H9 (cell line): ENCODE results near the gene RPL39L. TPM values are rescaled to one million over a fixed set of nuclear protein-coding genes. Genes with fewer than 3 reads are reported as not detected.

ENCODE experiments used
- DNase-seq: peaks from one replicate; pipeline ENCODE4 v3.0.0-alpha.2; 2017
- H2AFZ ChIP-seq: one replicate; pipeline ENCODE4 v1.6.1; 2013; ENCODE audit warnings: mild to moderate bottlenecking, low read length, control low read depth, moderate library complexity
- H2AK5ac ChIP-seq: 2 replicates; pipeline ENCODE4 v1.6.1; 2013; ENCODE audit warnings: low read length, control low read depth, mixed read lengths; ENCODE audit not compliant: insufficient read length
- H2BK120ac ChIP-seq: one replicate; pipeline ENCODE4 v1.6.1; 2013; ENCODE audit warnings: low read depth, mild to moderate bottlenecking, low read length, control low read depth, inconsistent platforms; ENCODE audit not compliant: poor library complexity, severe bottlenecking
- H2BK12ac ChIP-seq: 2 replicates; pipeline ENCODE4 v1.6.1; 2013; ENCODE audit warnings: low read length, control low read depth, mixed read lengths, low read depth; ENCODE audit not compliant: insufficient read length
- H2BK15ac ChIP-seq: 2 replicates; pipeline ENCODE4 v1.6.1; 2013; ENCODE audit warnings: low read depth, low read length, control low read depth
- H2BK20ac ChIP-seq: one replicate; pipeline ENCODE4 v1.6.1; 2013; ENCODE audit warnings: low read depth, mild to moderate bottlenecking, low read length, control low read depth, inconsistent platforms; ENCODE audit not compliant: poor library complexity, severe bottlenecking
- H2BK5ac ChIP-seq: 2 replicates; pipeline ENCODE4 v1.6.1; 2013; ENCODE audit warnings: low read length, control low read depth, mixed read lengths; ENCODE audit not compliant: insufficient read length
- H3K14ac ChIP-seq: 2 replicates; pipeline ENCODE4 v1.6.1; 2013; ENCODE audit warnings: low read length, control low read depth; ENCODE audit not compliant: insufficient read depth
- H3K18ac ChIP-seq: 2 replicates; pipeline ENCODE4 v1.6.1; 2013; ENCODE audit warnings: low read depth, mild to moderate bottlenecking, mixed read lengths, low read length, control low read depth; ENCODE audit not compliant: insufficient read length
- H3K23ac ChIP-seq: 2 replicates; pipeline ENCODE4 v1.6.1; 2013; ENCODE audit warnings: low read length, control low read depth, mixed read lengths, low read depth; ENCODE audit not compliant: insufficient read length
- H3K23me2 ChIP-seq: 2 replicates; pipeline ENCODE4 v1.6.1; 2013; ENCODE audit warnings: low read depth, mild to moderate bottlenecking, mixed read lengths, low read length, control low read depth; ENCODE audit not compliant: insufficient read length, poor library complexity, severe bottlenecking
- H3K27ac ChIP-seq: 2 replicates; pipeline ENCODE4 v1.5.1; 2013; ENCODE audit warnings: low read length, control low read depth, mixed read lengths, low read depth; ENCODE audit not compliant: insufficient read length
- H3K27me3 ChIP-seq: 2 replicates; pipeline ENCODE4 v1.6.1; 2013; ENCODE audit warnings: low read length, control low read depth, inconsistent platforms; ENCODE audit not compliant: insufficient read depth
- H3K4ac ChIP-seq: 2 replicates; pipeline ENCODE4 v1.6.1; 2013; ENCODE audit warnings: low read depth, mild to moderate bottlenecking, control low read depth, inconsistent platforms, low read length, moderate library complexity
- H3K4me1 ChIP-seq: 2 replicates; pipeline ENCODE4 v1.6.1; 2013; ENCODE audit warnings: low read length, control low read depth, inconsistent platforms; ENCODE audit not compliant: insufficient read depth
- H3K4me2 ChIP-seq: 2 replicates; pipeline ENCODE4 v1.6.1; 2013; ENCODE audit warnings: low read length, control low read depth, mixed read lengths; ENCODE audit not compliant: insufficient read length, insufficient read depth
- H3K56ac ChIP-seq: 2 replicates; pipeline ENCODE4 v1.6.1; 2013; ENCODE audit warnings: low read depth, mild to moderate bottlenecking, mixed read lengths, low read length, control low read depth; ENCODE audit not compliant: insufficient read length
- H3K79me1 ChIP-seq: 2 replicates; pipeline ENCODE4 v1.6.1; 2013; ENCODE audit warnings: low read depth, mild to moderate bottlenecking, moderate library complexity, low read length, control low read depth, inconsistent platforms; ENCODE audit not compliant: insufficient read depth, poor library complexity, severe bottlenecking
- H3K79me2 ChIP-seq: 2 replicates; pipeline ENCODE4 v1.6.1; 2013; ENCODE audit warnings: low read length, control low read depth, inconsistent platforms; ENCODE audit not compliant: insufficient read depth
- H3K9ac ChIP-seq: 2 replicates; pipeline ENCODE4 v1.6.1; 2013; ENCODE audit warnings: low read length, control low read depth, mixed read lengths; ENCODE audit not compliant: insufficient read length; ENCODE audit errors: extremely low read depth
- H3K9me3 ChIP-seq: one replicate; pipeline ENCODE4 v1.6.1; 2013; ENCODE audit warnings: low read depth, low read length, inconsistent platforms; ENCODE audit not compliant: control insufficient read depth
- H3T11ph ChIP-seq: one replicate; pipeline ENCODE4 v1.6.1; 2013; ENCODE audit warnings: mild to moderate bottlenecking, low read length, control low read depth, inconsistent platforms
- H4K20me1 ChIP-seq: one replicate; pipeline ENCODE4 v1.6.1; 2013; ENCODE audit not compliant: control insufficient read depth, insufficient read length, insufficient read depth
- H4K5ac ChIP-seq: 2 replicates; pipeline ENCODE4 v1.6.1; 2013; ENCODE audit warnings: low read depth, mild to moderate bottlenecking, mixed read lengths, low read length, control low read depth; ENCODE audit not compliant: insufficient read length
- H4K8ac ChIP-seq: replicated peaks from 2 replicates; pipeline ENCODE4 v1.6.1; 2013; ENCODE audit warnings: low read length, control low read depth, mixed read lengths, low read depth; ENCODE audit not compliant: insufficient read length
- H4K91ac ChIP-seq: 2 replicates; pipeline ENCODE4 v1.6.1; 2013; ENCODE audit warnings: low read depth, mild to moderate bottlenecking, moderate library complexity, mixed read lengths, low read length, control low read depth; ENCODE audit not compliant: insufficient read length
- H3K27ac Mint-ChIP-seq, 3 experiments: 2 replicates in 2 of 3; 3 replicates in 1 of 3; pipeline ENCODE4 v1.8.0; 2020 to 2021; ENCODE audit warnings: mixed read lengths in 3 of 3, mild to moderate bottlenecking in 1 of 3, moderate library complexity in 1 of 3
- H3K27me3 Mint-ChIP-seq: 2 replicates; pipeline ENCODE4 v1.8.0; 2021; ENCODE audit warnings: low read depth, mild to moderate bottlenecking, moderate library complexity, mixed read lengths
- H3K36me3 Mint-ChIP-seq, 3 experiments: 2 replicates in 2 of 3; 3 replicates in 1 of 3; pipeline ENCODE4 v1.8.0; 2020 to 2021; ENCODE audit warnings: low read depth in 3 of 3, mixed read lengths in 3 of 3; ENCODE audit not compliant: insufficient read depth in 1 of 3
- H3K4me1 Mint-ChIP-seq, 2 experiments: 2 replicates each; pipeline ENCODE4 v1.8.0; 2020; ENCODE audit warnings: mixed read lengths in 2 of 2
- H3K4me3 Mint-ChIP-seq, 2 experiments: 2 replicates in 1 of 2; 3 replicates in 1 of 2; pipeline ENCODE4 v1.8.0; 2020 to 2021; ENCODE audit warnings: mild to moderate bottlenecking in 2 of 2, mixed read lengths in 2 of 2, moderate library complexity in 1 of 2
- H3K9me3 Mint-ChIP-seq, 2 experiments: 2 replicates in 1 of 2; 3 replicates in 1 of 2; pipeline ENCODE4 v1.8.0; 2020; ENCODE audit warnings: mild to moderate bottlenecking in 2 of 2, mixed read lengths in 2 of 2, moderate library complexity in 1 of 2
- WGBS: extraction: QIAGEN DNeasy Blood & Tissue Kit; methylation state at CpG from one replicate; pipeline ENCODE4 v1.1.7; 2013; ENCODE audit warnings: missing lambda C conversion rate, low lambda C conversion rate, mixed read lengths; ENCODE audit not compliant: insufficient read length; ENCODE audit errors: extremely low coverage; 5-methylcytosine and 5-hydroxymethylcytosine counted together
- total RNA-seq: library from RNA; stranded (reverse); gene quantifications from 2 replicates; pipeline ENCODE4 v1.2.1, GENCODE V29; 2021
- TF ChIP-seq, protein P1 (sequence below): fragments of 200-600 bp; sonication (generic); conservative IDR thresholded peaks from 3 replicates; pipeline ENCODE4 v1.8.0; 2021; ENCODE audit warnings: antibody characterized with exemption, mild to moderate bottlenecking

The RPL39L gene
- total RNA-seq, 1 experiment from 2014 or later = 71.7 TPM

DNA sequence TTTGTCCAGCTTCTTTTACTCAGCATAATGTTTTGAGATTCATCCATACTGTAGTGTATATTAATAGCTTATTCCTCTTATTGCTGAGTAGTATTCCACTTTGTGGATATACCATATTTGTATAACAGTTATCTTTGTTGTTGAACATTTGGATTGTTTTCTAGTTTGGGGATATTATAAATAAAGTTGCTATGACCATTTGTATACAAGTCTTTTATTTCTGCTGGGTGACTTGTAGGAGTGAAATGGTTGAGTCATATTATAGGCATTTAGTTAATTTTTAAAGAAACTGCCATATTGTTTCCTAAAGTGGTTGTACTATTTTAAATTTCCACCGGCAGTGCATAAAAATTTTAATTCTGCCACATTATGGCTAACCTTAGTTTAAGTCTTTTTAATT, 53.4 kb downstream of the RPL39L start:
- TF ChIP-seq, protein P1, sequence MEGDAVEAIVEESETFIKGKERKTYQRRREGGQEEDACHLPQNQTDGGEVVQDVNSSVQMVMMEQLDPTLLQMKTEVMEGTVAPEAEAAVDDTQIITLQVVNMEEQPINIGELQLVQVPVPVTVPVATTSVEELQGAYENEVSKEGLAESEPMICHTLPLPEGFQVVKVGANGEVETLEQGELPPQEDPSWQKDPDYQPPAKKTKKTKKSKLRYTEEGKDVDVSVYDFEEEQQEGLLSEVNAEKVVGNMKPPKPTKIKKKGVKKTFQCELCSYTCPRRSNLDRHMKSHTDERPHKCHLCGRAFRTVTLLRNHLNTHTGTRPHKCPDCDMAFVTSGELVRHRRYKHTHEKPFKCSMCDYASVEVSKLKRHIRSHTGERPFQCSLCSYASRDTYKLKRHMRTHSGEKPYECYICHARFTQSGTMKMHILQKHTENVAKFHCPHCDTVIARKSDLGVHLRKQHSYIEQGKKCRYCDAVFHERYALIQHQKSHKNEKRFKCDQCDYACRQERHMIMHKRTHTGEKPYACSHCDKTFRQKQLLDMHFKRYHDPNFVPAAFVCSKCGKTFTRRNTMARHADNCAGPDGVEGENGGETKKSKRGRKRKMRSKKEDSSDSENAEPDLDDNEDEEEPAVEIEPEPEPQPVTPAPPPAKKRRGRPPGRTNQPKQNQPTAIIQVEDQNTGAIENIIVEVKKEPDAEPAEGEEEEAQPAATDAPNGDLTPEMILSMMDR = no peak
- DNase-seq = no peak
- H3K36me3 Mint-ChIP-seq = peaks cover 8 to 22% (median 14%) of the 10 kb centered on the region in 3 experiments; a peak in 6 of 7 replicates
- no peak overlapping the region for H2AFZ ChIP-seq
- H3K4me2 ChIP-seq = no peak overlapping the region
- H3K27me3 ChIP-seq = no peaks in the 10 kb centered on the region
- no peaks in the 10 kb centered on the region for H3K79me1 ChIP-seq
- no peak overlapping the region for H2BK12ac ChIP-seq
- no peak overlapping the region for H3K18ac ChIP-seq
- H3K4ac ChIP-seq = no peak overlapping the region
- peaks cover 2% of the 10 kb centered on the region; the same call in 1 of the 2 replicates for H3K4me1 ChIP-seq
- H3K23me2 ChIP-seq = no peaks in the 10 kb centered on the region
- no peaks in the 10 kb centered on the region for H3K27me3 Mint-ChIP-seq
- peaks cover 22 to 38% of the 10 kb centered on the region in 2 experiments for H3K9me3 Mint-ChIP-seq
- no peaks in the 10 kb centered on the region for H4K20me1 ChIP-seq
- H4K91ac ChIP-seq = no peak overlapping the region
- H2BK20ac ChIP-seq = no peak overlapping the region
- no peak overlapping the region for H3T11ph ChIP-seq
- no peak overlapping the region for H3K23ac ChIP-seq
- H3K56ac ChIP-seq = no peak overlapping the region
- no peak overlapping the region for H3K27ac Mint-ChIP-seq
- H3K9ac ChIP-seq = no peak overlapping the region
- no peak overlapping the region for H3K4me3 Mint-ChIP-seq
- H4K5ac ChIP-seq = no peak overlapping the region
- H2BK15ac ChIP-seq = no peak overlapping the region
- no CpG with 5 or more reads among the region's 1 CpG for WGBS
- H3K4me1 Mint-ChIP-seq = peaks cover 7 to 11% of the 10 kb centered on the region in 2 experiments
- H3K79me2 ChIP-seq = no peaks in the 10 kb centered on the region
- H2BK120ac ChIP-seq = no peak overlapping the region
- H2AK5ac ChIP-seq = no peak overlapping the region
- no peak overlapping the region for H3K14ac ChIP-seq
- H3K27ac ChIP-seq = no peak overlapping the region
- no peak overlapping the region for H4K8ac ChIP-seq
- H3K9me3 ChIP-seq = no peaks in the 10 kb centered on the region
- no peak overlapping the region for H2BK5ac ChIP-seq
